ENCODE measurements around the gene ANKRD29. TPM values are rescaled to one million over a fixed set of nuclear protein-coding genes. Genes with fewer than 3 reads are reported as not detected.
"Not testable (repeated sequence)": the region's sequence is repeated elsewhere in the genome, so short reads cannot be mapped to it uniquely, and the experiment has no call there.

ANKRD29 gene
- total RNA-seq, 1 experiment from 2014 or later = 6.9 TPM

DNA sequence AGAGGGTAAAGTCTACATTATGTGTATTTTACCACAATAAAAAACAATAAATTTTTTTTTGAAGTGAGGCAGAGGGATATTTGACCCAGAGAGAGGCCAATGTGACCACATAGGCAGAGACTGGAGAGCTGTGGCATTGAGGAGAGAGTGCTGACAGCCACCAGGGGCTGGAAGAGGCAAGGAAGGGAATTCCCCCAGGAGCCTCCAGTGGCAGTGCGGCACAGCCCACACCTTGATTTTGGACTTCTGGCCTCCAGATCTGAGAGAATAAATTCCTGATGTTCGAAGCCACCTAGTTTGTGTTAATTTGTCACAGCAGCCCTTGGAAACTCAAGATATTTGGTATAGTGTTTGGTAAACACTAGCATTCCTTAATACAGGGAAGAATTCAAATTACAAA is 22.7 kb downstream of the ANKRD29 start:
- H3K9me3 Mint-ChIP-seq (ENCODE audit: low read depth, unreplicated experiment) = no peaks in the 10 kb centered on the region
- peaks cover 7% of the 10 kb centered on the region for H3K4me1 Mint-ChIP-seq (ENCODE audit: low read depth, unreplicated experiment)
- intact Hi-C loops (cut with micrococcal nuclease; ENCODE audit: unreplicated experiment) = no loop called here
- DNase-seq = no peak
- no TSS peak for BruUV-seq (replicated peaks)
- TF ChIP-seq, protein P1, sequence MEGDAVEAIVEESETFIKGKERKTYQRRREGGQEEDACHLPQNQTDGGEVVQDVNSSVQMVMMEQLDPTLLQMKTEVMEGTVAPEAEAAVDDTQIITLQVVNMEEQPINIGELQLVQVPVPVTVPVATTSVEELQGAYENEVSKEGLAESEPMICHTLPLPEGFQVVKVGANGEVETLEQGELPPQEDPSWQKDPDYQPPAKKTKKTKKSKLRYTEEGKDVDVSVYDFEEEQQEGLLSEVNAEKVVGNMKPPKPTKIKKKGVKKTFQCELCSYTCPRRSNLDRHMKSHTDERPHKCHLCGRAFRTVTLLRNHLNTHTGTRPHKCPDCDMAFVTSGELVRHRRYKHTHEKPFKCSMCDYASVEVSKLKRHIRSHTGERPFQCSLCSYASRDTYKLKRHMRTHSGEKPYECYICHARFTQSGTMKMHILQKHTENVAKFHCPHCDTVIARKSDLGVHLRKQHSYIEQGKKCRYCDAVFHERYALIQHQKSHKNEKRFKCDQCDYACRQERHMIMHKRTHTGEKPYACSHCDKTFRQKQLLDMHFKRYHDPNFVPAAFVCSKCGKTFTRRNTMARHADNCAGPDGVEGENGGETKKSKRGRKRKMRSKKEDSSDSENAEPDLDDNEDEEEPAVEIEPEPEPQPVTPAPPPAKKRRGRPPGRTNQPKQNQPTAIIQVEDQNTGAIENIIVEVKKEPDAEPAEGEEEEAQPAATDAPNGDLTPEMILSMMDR (IDR thresholded peaks at IDR 0.05; ENCODE audit: unreplicated experiment) = no peak
- CTCF ChIA-PET = interaction anchor here (0.7 to 1.2 kb wide), 2 partner anchors 13 to 497 kb away, joined by 4 to 8 read pairs; no protein-coding TSS in a partner anchor
- H3K4me3 Mint-ChIP-seq (ENCODE audit: low read depth, unreplicated experiment) = no peak overlapping the region
- H3K27me3 Mint-ChIP-seq (ENCODE audit: unreplicated experiment) = no peaks in the 10 kb centered on the region
- H3K36me3 Mint-ChIP-seq (ENCODE audit: insufficient read depth, unreplicated experiment) = no peaks in the 10 kb centered on the region
- no peak overlapping the region for H3K27ac Mint-ChIP-seq (ENCODE audit: unreplicated experiment)

DNA sequence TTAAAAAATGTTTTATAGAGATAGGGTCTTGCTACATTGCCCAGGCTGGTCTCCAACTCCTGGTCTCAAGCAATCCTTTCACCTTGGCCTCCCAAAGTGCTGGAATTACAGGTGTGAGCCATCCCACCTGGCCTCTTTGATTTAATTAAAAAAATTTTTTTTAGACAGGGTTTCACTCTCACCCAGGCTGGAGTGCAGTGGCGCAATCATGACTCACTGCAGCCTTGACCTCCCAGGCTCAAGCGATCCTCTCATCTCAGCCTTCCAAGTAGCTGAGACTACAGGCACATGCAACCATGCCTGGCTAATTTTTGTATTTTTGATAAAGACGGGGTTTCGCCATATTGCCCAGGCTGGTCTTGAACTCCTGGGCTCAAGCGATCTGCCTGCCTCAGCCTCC is 26.3 kb downstream of the ANKRD29 start:
- DNase-seq = peak; percentile 24
- intact Hi-C loops (cut with micrococcal nuclease; ENCODE audit: unreplicated experiment); H3K9me3 Mint-ChIP-seq (ENCODE audit: low read depth, unreplicated experiment): not testable (repeated sequence)

DNA sequence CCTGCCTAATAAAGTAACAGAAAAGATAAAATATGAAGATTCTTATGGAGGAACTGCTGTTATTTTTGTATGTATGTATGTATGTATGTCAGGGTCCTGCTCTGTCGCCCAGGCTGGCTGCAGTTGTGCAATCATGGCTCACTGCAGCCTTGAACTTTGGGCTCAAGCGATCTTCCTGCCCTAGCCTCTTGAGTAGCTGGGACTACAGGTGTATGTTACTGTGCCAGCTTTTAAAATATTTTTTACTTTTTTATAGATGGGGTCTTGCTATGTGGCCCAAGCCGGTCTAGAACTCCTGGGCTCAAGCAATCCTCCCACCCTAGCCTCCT is 26.7 kb downstream of the ANKRD29 start:
- Mint-ChIP-seq H3K36me3 (ENCODE audit: insufficient read depth, unreplicated experiment) (peaks cover 3% of the 10 kb centered on the region), H3K4me1 (ENCODE audit: low read depth, unreplicated experiment) (peaks cover 22% of the 10 kb centered on the region), H3K9me3 (ENCODE audit: low read depth, unreplicated experiment) (no peaks in the 10 kb centered on the region), H3K27ac (ENCODE audit: unreplicated experiment) (no peak overlapping the region), H3K4me3 (ENCODE audit: low read depth, unreplicated experiment) (no peak overlapping the region), H3K27me3 (ENCODE audit: unreplicated experiment) (no peaks in the 10 kb centered on the region)
- CTCF ChIA-PET = no interaction called here
- BruUV-seq (replicated peaks) = no TSS peak
- TF ChIP-seq, protein P1 (IDR thresholded peaks at IDR 0.05; ENCODE audit: unreplicated experiment) = no peak
- intact Hi-C loops (cut with micrococcal nuclease; ENCODE audit: unreplicated experiment) = no loop called here
- no peak for DNase-seq

More for the DNA sequence above, 26.3 kb downstream of the ANKRD29 start:
- H3K27ac Mint-ChIP-seq (ENCODE audit: unreplicated experiment); H3K36me3 Mint-ChIP-seq (ENCODE audit: insufficient read depth, unreplicated experiment); H3K4me3 Mint-ChIP-seq (ENCODE audit: low read depth, unreplicated experiment); H3K27me3 Mint-ChIP-seq (ENCODE audit: unreplicated experiment); BruUV-seq (replicated peaks); CTCF ChIA-PET: not testable (repeated sequence)
- peaks cover 21% of the 10 kb centered on the region for H3K4me1 Mint-ChIP-seq (ENCODE audit: low read depth, unreplicated experiment)

DNA sequence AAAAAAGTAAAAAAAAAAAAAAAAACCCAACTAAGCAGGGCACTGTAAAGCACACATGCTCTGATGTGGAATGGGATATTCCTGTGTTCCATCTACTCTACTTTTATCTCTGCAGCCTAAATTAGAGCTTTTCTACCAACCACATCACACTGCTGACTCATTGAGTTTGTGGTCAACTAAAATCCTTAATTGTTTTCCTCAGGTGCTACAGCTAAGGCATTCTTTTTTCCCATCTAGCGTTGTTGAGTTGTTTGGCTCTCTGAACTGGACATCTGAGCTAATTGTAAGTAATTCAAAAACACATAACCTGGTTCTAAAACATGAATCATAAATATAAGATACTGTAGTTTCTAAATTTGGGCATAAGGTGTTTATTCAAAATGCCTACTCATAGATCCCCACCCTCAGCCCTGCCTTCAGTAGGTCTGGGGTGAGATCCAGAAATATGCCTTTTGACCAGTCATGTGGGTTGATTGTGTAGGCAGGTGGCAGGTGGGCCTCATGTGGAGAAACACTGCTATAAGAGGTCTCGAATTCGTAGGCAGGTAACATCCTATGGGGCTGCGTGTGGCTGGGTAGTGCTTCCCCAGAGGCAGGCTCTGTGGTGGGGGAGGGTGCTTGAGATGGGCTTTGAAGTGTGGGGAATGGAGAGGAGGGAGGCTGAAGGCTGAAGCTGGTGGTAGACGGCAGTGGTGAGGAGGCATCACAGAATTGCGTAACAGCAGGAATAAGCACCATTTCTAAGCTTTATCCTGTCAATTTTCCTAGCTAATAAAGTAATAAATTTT is 27.2 kb downstream of the ANKRD29 start:
- CTCF ChIA-PET = interaction anchor here (0.7 kb wide), 1 partner anchor 87 kb away, joined by 3 read pairs; no protein-coding TSS in a partner anchor
- Mint-ChIP-seq H3K27ac (ENCODE audit: unreplicated experiment) (peak overlapping the region; percentile 4), H3K27me3 (ENCODE audit: unreplicated experiment) (no peaks in the 10 kb centered on the region), H3K4me3 (ENCODE audit: low read depth, unreplicated experiment) (no peak overlapping the region), H3K4me1 (ENCODE audit: low read depth, unreplicated experiment) (peaks cover 22% of the 10 kb centered on the region), H3K36me3 (ENCODE audit: insufficient read depth, unreplicated experiment) (peaks cover 3% of the 10 kb centered on the region), H3K9me3 (ENCODE audit: low read depth, unreplicated experiment) (no peaks in the 10 kb centered on the region)
- DNase-seq = no peak
- BruUV-seq (replicated peaks) = no TSS peak
- TF ChIP-seq, protein P1 (IDR thresholded peaks at IDR 0.05; ENCODE audit: unreplicated experiment) = no peak
- intact Hi-C loops (cut with micrococcal nuclease; ENCODE audit: unreplicated experiment) = no loop called here

DNA sequence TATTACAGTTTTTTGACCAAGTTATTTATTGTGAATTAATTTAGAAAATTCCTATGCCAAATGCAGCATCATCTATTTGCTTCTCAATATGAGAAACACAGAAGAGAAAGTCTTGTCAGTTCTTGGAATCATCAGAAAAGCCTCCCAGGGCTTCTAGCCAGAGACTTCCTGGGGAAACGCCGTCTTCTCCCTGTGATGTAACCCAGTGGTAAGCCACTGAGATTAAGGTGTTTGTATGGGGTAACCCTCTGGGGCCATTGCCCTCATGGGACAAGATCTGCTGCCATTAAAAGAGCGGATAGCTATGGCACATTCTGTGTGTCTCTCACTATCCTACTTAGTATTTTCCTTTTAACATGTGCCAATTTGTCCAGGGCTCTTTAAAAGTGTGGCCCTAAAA is 28.0 kb downstream of the ANKRD29 start:
- Mint-ChIP-seq H3K27me3 (ENCODE audit: unreplicated experiment) (no peaks in the 10 kb centered on the region), H3K4me3 (ENCODE audit: low read depth, unreplicated experiment) (no peak overlapping the region), H3K9me3 (ENCODE audit: low read depth, unreplicated experiment) (no peaks in the 10 kb centered on the region), H3K4me1 (ENCODE audit: low read depth, unreplicated experiment) (peaks cover 27% of the 10 kb centered on the region), H3K27ac (ENCODE audit: unreplicated experiment) (peak overlapping the region; percentile 4), H3K36me3 (ENCODE audit: insufficient read depth, unreplicated experiment) (peaks cover 3% of the 10 kb centered on the region)
- no TSS peak for BruUV-seq (replicated peaks)
- intact Hi-C loops (cut with micrococcal nuclease; ENCODE audit: unreplicated experiment) = no loop called here
- DNase-seq = no peak
- CTCF ChIA-PET = no interaction called here
- TF ChIP-seq, protein P1 (IDR thresholded peaks at IDR 0.05; ENCODE audit: unreplicated experiment) = no peak

Data from Calu3 (cell line).